Left ventricle myocardium inferior (tissue), 1 donor: Measurements from ENCODE around the gene FES. TPM values are rescaled to one million over a fixed set of nuclear protein-coding genes. Genes with fewer than 3 reads are reported as not detected.

Source experiments
- DNase-seq: peaks from one replicate; pipeline ENCODE4 v3.0.0-alpha.2; 2020
- H3K27ac ChIP-seq: fragments of 200-600 bp; replicated peaks from 2 replicates; pipeline ENCODE4 v1.8.0; 2021
- H3K27me3 ChIP-seq: fragments of 200-600 bp; 2 replicates; pipeline ENCODE4 v1.8.0; 2021; ENCODE audit warnings: low read depth
- H3K36me3 ChIP-seq: fragments of 200-600 bp; 2 replicates; pipeline ENCODE4 v1.8.0; 2021
- H3K4me1 ChIP-seq: fragments of 200-600 bp; 2 replicates; pipeline ENCODE4 v1.8.0; 2021
- H3K4me3 ChIP-seq: fragments of 200-600 bp; 2 replicates; pipeline ENCODE4 v1.8.0; 2021; ENCODE audit warnings: mild to moderate bottlenecking, moderate library complexity
- H3K9me3 ChIP-seq: fragments of 200-600 bp; replicated peaks from 2 replicates; pipeline ENCODE4 v1.8.0; 2021
- intact Hi-C: fragments of 100-400 bp; cut with micrococcal nuclease; formaldehyde crosslinking; loops from one replicate; pipeline ENCODE4 v1.11.0; 2022
- total RNA-seq: library from RNA; stranded (reverse); fragmentation: NEBNext Ultra II Directional; extraction: Animal tissue kit (Norgen Biotek cat#: 25700); gene quantifications from one replicate; pipeline ENCODE4 v1.2.1, GENCODE V29; 2021
- TF ChIP-seq, protein P1 (sequence below): fragments of 200-600 bp; IDR thresholded peaks from 2 replicates; pipeline ENCODE4 v1.8.0; 2021; ENCODE audit warnings: antibody characterized with exemption, mild to moderate bottlenecking, borderline replicate concordance
- donor health status: DM: no; HTN: yes; CAD: no; lungs with severe emphysema.

Gene FES
- total RNA-seq, 1 donor from 2014 or later: 11.9 TPM

DNA sequence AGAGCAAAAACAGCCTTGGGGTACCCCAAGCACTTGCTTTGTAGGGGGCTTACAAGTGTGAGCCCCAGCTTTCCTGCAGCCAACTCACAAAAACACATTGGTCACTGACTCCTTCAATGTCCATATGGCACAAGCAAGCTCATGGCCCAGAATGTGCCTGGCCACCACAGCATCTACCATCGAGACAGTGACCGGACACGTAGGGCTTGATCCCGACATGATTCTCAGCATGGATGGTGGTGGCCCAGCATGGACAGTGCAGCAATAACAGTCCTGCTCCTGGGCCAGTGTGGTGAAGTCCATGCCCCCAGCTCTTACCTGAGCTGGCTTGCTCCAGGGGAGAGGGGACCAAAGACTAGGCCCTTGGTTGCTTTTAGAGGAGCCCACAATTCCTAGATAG lies 56.7 kb downstream of the FES start:
- peaks cover 10% of the 10 kb centered on the region for H3K4me1 ChIP-seq
- intact Hi-C loops: no loop called here
- no peaks in the 10 kb centered on the region for H3K27me3 ChIP-seq
- H3K36me3 ChIP-seq: peaks cover 79% of the 10 kb centered on the region
- no peaks in the 10 kb centered on the region for H3K9me3 ChIP-seq
- TF ChIP-seq, protein P1, sequence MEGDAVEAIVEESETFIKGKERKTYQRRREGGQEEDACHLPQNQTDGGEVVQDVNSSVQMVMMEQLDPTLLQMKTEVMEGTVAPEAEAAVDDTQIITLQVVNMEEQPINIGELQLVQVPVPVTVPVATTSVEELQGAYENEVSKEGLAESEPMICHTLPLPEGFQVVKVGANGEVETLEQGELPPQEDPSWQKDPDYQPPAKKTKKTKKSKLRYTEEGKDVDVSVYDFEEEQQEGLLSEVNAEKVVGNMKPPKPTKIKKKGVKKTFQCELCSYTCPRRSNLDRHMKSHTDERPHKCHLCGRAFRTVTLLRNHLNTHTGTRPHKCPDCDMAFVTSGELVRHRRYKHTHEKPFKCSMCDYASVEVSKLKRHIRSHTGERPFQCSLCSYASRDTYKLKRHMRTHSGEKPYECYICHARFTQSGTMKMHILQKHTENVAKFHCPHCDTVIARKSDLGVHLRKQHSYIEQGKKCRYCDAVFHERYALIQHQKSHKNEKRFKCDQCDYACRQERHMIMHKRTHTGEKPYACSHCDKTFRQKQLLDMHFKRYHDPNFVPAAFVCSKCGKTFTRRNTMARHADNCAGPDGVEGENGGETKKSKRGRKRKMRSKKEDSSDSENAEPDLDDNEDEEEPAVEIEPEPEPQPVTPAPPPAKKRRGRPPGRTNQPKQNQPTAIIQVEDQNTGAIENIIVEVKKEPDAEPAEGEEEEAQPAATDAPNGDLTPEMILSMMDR: no peak
- no peak overlapping the region for H3K27ac ChIP-seq
- DNase-seq: no peak
- H3K4me3 ChIP-seq: no peak overlapping the region

DNA sequence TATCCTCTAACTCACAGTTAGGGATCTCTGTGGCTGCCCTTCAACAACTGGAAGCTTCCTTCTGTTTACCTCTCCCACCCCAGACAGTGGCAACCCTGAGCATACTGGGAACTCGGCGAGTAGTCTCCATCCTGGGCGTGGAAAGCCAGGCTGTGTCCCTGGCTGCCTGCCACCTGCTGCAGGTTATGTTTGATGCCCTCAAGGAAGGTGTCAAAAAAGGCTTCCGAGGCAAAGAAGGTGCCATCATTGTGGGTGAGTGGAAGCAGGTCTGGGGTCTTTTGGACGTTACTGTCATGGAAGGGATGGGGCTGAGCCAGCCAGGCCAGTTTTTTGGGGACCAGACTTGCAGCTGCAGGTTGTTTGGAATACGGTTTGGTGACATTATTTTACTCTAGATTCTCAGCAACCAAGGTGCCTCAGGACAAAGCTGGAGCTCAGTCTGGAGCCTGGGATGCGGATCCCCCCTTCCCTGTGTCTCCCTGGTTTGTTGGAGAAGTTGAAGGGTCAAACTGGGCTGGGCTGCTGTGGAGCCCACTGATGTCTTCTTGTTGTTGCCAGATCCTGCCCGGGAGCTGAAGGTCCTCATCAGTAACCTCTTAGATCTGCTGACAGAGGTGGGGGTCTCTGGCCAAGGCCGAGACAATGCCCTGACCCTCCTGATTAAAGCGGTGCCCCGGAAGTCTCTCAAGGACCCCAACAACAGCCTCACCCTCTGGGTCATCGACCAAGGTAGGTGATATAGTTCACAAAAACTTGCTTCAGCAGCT lies 58.2 kb downstream of the FES start:
- no peak for DNase-seq
- Histone ChIP-seq H3K36me3 (peaks cover 93% of the 10 kb centered on the region), H3K4me1 (no peaks in the 10 kb centered on the region), H3K9me3 (no peaks in the 10 kb centered on the region), H3K4me3 (no peak overlapping the region), H3K27me3 (no peaks in the 10 kb centered on the region), H3K27ac (no peak overlapping the region)
- intact Hi-C loops: no loop called here
- TF ChIP-seq, protein P1: no peak

DNA sequence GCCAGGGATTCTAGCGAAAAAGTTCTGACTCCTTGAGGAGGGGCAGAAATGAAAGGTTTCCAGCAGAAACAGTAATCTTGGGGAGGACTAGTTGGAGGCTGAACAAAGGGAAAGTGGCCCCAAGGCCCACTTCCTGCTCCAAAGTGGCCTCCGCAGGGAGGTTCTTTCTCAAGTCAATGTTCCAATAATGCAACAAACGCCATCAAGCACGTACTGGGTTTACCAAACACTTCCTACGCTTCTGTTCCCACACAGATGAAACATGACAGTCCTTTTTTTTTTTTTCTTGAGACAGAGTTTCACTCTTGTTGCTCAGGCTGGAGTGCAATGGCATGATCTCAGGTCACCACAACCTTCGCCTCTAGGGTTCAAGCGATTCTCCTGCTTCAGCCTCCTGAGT lies 60.8 kb downstream of the FES start:
- H3K4me3 ChIP-seq: no peak overlapping the region
- H3K9me3 ChIP-seq: no peaks in the 10 kb centered on the region
- H3K4me1 ChIP-seq: no peaks in the 10 kb centered on the region
- H3K27me3 ChIP-seq: no peaks in the 10 kb centered on the region
- peaks cover 99% of the 10 kb centered on the region for H3K36me3 ChIP-seq
- intact Hi-C loops: no loop called here
- no peak for DNase-seq
- H3K27ac ChIP-seq: no peak overlapping the region
- TF ChIP-seq, protein P1: no peak

Other genes starting within 250 kb of the FES start
- gene BLM, start 167.2 kb upstream of the FES start, total RNA-seq: 26.2 TPM
- 42.7 TPM for gene FURIN, start 15.9 kb upstream of the FES start, total RNA-seq
- 95.4 TPM for gene MAN2A2, start 18.8 kb downstream of the FES start, total RNA-seq
- gene HDDC3, start 48.0 kb downstream of the FES start, total RNA-seq: 12.7 TPM
- gene UNC45A, start 50.8 kb downstream of the FES start, total RNA-seq: 21.9 TPM
- 10.9 TPM for gene RCCD1, start 70.4 kb downstream of the FES start, total RNA-seq
- 3.4 TPM for gene PRC1, start 110.0 kb downstream of the FES start, total RNA-seq
- 4.8 TPM for gene VPS33B, start 138.1 kb downstream of the FES start, total RNA-seq
- gene SV2B, start 215.8 kb downstream of the FES start, total RNA-seq: 2.8 TPM